Common myeloid progenitor, CD34-positive (primary cell): ENCODE data around the gene IRAK1BP1.
"Not testable (repeated sequence)": the region's sequence is repeated elsewhere in the genome, so short reads cannot be mapped to it uniquely, and the experiment has no call there.

Experiments used
- CTCF ChIA-PET: fragments of 350-600 bp; sonication (Branson Sonifier 250); formaldehyde crosslinking; loops from one replicate; lab custom pipeline; 2021; ENCODE audit warnings: antibody characterized with exemption; lab: Charles Lee
- POLR2A ChIA-PET: fragments of 350-600 bp; sonication (Branson Sonifier 250); formaldehyde crosslinking; loops from one replicate; lab custom pipeline; 2021; ENCODE audit warnings: antibody characterized with exemption; lab: Charles Lee
- DNase-seq, 3 donors: peaks; one replicate each; pipeline versions ENCODE4 v3.0.0 to v3.0.0-alpha.2; 2013
- H3K27ac ChIP-seq, 2 experiments: 1 replicate in 1 of 2; 2 replicates in 1 of 2; pipeline ENCODE4 v1.7.0; 2013; ENCODE audit warnings: inconsistent platforms in 2 of 2, low read length in 2 of 2, mild to moderate bottlenecking in 2 of 2, low read depth in 1 of 2, moderate library complexity in 1 of 2; ENCODE audit not compliant: severe bottlenecking in 2 of 2, insufficient read depth in 1 of 2, poor library complexity in 1 of 2
- H3K27me3 ChIP-seq, 5 experiments: replicated peaks in 2 of 5; 1 replicate in 3 of 5; 2 replicates in 2 of 5; pipeline versions ENCODE4 v1.6.1 to v1.7.0; 2013; ENCODE audit warnings: low read length in 4 of 5, mild to moderate bottlenecking in 2 of 5, moderate library complexity in 2 of 5, inconsistent platforms in 1 of 5; ENCODE audit not compliant: insufficient read depth in 5 of 5, control insufficient read depth in 4 of 5
- H3K36me3 ChIP-seq, 4 experiments: 1 replicate in 2 of 4; 2 replicates in 2 of 4; pipeline versions ENCODE4 v1.6.1 to v1.7.0; 2013; ENCODE audit warnings: low read length in 3 of 4, control low read depth in 1 of 4, mild to moderate bottlenecking in 1 of 4; ENCODE audit not compliant: control insufficient read depth in 4 of 4, insufficient read depth in 4 of 4
- H3K4me1 ChIP-seq, 4 experiments: 1 replicate in 3 of 4; 2 replicates in 1 of 4; pipeline versions ENCODE4 v1.6.1 to v1.7.1; 2013; ENCODE audit warnings: low read length in 3 of 4, mild to moderate bottlenecking in 3 of 4, control low read depth in 1 of 4, inconsistent platforms in 1 of 4, moderate library complexity in 1 of 4; ENCODE audit not compliant: control insufficient read depth in 4 of 4, insufficient read depth in 4 of 4; ENCODE audit errors: control extremely low read depth in 1 of 4
- H3K4me3 ChIP-seq, 7 experiments: 1 replicate in 4 of 7; 2 replicates in 3 of 7; pipeline versions ENCODE4 v1.5.1 to v1.7.0; 2013; ENCODE audit warnings: mild to moderate bottlenecking in 7 of 7, low read length in 6 of 7, moderate library complexity in 6 of 7, inconsistent platforms in 2 of 7, low read depth in 2 of 7, control low read depth in 1 of 7; ENCODE audit not compliant: insufficient read depth in 4 of 7, control insufficient read depth in 1 of 7; ENCODE audit errors: extremely low read depth in 1 of 7
- H3K9me3 ChIP-seq, 5 experiments: 1 replicate in 4 of 5; 2 replicates in 1 of 5; pipeline versions ENCODE4 v1.6.1 to v1.7.1; 2013; ENCODE audit warnings: low read length in 4 of 5, mild to moderate bottlenecking in 2 of 5, inconsistent platforms in 1 of 5, low read depth in 1 of 5, moderate library complexity in 1 of 5; ENCODE audit not compliant: control insufficient read depth in 4 of 5, insufficient read depth in 2 of 5; ENCODE audit errors: control extremely low read depth in 1 of 5
- WGBS: methylation state at CpG from one replicate; pipeline ENCODE4 v1.1.5; 2013; ENCODE audit not compliant: insufficient coverage; 5-methylcytosine and 5-hydroxymethylcytosine counted together

Gene IRAK1BP1

DNA sequence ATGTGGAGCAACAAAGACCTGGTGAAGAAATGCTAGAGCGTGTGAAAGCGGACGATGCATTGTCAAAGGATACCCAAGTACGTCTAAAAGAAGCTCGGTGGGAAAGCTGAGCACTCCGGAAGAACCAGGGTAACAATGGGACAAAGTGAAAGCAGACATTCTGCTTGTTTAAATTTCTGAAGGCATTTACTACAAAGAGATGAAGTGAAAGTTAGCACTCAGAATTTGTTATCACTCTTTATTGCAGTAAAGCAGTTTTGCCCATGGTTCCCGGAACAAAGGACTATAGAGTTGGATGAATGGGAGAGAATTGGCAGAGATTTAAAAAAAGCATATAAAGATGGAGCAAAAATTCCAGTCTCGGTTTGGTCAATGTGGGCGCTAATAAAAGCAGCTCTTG is 12.8 kb upstream of the IRAK1BP1 start:
- Histone ChIP-seq H3K27me3 (no peaks in the 10 kb centered on the region), H3K27ac (no peak overlapping the region), H3K36me3 (peaks cover 0 to 6% (median 0%) of the 10 kb centered on the region in 4 experiments), H3K4me3 (no peak overlapping the region), H3K4me1 (no peaks in the 10 kb centered on the region), H3K9me3 (peaks cover 0 to 3% (median 2%) of the 10 kb centered on the region in 5 experiments)
- POLR2A ChIA-PET, result no interaction called here
- CTCF ChIA-PET, result no interaction called here
- 98% methylated on average over 7 of the region's 9 CpGs for WGBS
- no peak for DNase-seq

GRCh38 chr6:78858339-78858938 is 8.9 kb upstream of the IRAK1BP1 start:
- H3K27me3 ChIP-seq, H3K36me3 ChIP-seq, H3K4me3 ChIP-seq, H3K9me3 ChIP-seq, H3K4me1 ChIP-seq, CTCF ChIA-PET, H3K27ac ChIP-seq, POLR2A ChIA-PET, DNase-seq: not testable (repeated sequence)
- WGBS, result 100% methylated on average over 3 of the region's 8 CpGs

DNA sequence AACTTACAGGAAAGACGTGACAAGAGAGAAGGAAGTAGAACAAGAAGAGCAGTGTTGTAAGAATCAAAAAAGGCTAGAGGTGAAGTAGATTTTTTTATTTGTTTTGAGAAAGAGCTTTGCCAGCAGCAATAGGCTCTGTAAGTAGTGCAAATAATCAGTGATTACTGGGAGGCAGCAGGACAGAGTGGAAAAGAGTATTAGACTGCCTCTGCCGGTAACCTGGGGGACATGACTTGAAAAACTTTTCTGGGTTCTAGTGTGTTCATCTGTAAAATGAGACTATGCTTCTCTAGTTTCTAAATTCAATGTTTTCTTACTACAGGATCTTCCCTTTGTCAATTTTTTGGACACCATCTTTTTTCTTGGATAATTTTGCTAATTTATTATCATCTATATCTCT is 5.8 kb upstream of the IRAK1BP1 start:
- H3K36me3 ChIP-seq, result no peaks in the 10 kb centered on the region
- H3K27ac ChIP-seq, result no peak overlapping the region
- H3K9me3 ChIP-seq, result peaks cover 0 to 3% (median 2%) of the 10 kb centered on the region in 5 experiments
- no peaks in the 10 kb centered on the region for H3K27me3 ChIP-seq
- no peak overlapping the region for H3K4me3 ChIP-seq
- peaks cover 0 to 2% (median under 1%) of the 10 kb centered on the region in 4 experiments for H3K4me1 ChIP-seq
- WGBS, result 53% methylated on average over 1 of the region's 2 CpGs
- ChIA-PET POLR2A (no interaction called here), CTCF (no interaction called here)
- no peak for DNase-seq

- no peak for DNase-seq
- Histone ChIP-seq H3K4me3 (no peak overlapping the region), H3K27me3 (no peaks in the 10 kb centered on the region), H3K36me3 (no peaks in the 10 kb centered on the region), H3K4me1 (peaks cover 3 to 9% (median 7%) of the 10 kb centered on the region in 4 experiments), H3K9me3 (no peaks in the 10 kb centered on the region), H3K27ac (no peak overlapping the region)
- 90% methylated on average over 1 of the region's 2 CpGs for WGBS
- CTCF ChIA-PET, result interaction anchor here (1.4 kb wide), 1 partner anchor 35 kb away, joined by 3 read pairs; no protein-coding TSS in a partner anchor
- POLR2A ChIA-PET, result no interaction called here
Measured at GRCh38 chr6:78863576-78863975, 3.8 kb upstream of the IRAK1BP1 start.

DNA sequence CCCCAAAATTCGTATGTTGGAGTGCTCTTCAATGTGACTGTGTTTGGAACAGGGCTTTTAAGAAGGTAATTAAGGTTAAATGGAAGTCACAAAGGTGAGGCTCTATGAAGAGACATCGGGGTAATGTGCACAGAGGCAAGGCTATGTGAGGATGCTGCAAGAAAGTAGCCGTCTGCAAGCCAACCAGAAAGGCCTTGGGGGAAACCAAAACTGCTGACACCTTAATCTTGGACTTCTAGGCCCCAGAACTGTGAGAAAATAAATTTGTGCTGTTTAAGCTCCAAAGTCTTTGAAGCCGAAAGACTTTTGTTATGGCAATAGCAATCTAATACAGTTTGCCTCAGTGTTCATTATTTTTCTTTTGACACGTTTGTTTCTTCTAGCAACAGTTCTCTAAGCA is 2.4 kb upstream of the IRAK1BP1 start:
- ChIA-PET POLR2A (no interaction called here), CTCF (interaction anchor here (1.4 kb wide), 1 partner anchor 34 kb away, joined by 3 read pairs; no protein-coding TSS in a partner anchor)
- Histone ChIP-seq H3K36me3 (no peaks in the 10 kb centered on the region), H3K4me1 (peaks cover 3 to 11% (median 7%) of the 10 kb centered on the region in 4 experiments), H3K27ac (no peak overlapping the region), H3K4me3 (no peak overlapping the region), H3K27me3 (no peaks in the 10 kb centered on the region), H3K9me3 (no peaks in the 10 kb centered on the region)
- DNase-seq, result no peak
- 97% methylated on average over 3 of the region's 5 CpGs for WGBS

DNA sequence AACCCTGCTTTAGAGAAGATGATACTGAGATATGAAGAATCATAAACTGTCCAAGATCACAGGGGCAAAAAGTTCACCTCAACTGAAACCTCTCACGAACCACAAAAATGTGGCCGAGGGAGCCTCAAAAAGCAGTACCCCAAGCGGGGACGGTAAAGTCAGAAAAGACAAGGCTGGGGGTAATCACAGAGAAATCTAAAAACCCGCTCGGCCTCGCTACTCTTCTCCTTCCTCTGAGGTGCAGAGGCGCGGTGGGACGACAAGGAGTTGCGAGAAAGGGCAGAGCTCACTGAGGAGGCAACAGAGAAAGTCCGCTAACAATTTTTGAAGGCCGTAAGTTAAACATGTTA is 356 bp upstream of the IRAK1BP1 start:
- H3K4me1 ChIP-seq, result peaks cover 3 to 11% (median 7%) of the 10 kb centered on the region in 4 experiments
- ChIA-PET POLR2A (interaction anchor here (0.6 kb wide), 1 partner anchor 13 kb away, joined by 3 read pairs; no protein-coding TSS in a partner anchor), CTCF (no interaction called here)
- peaks cover 0 to 4% (median 3%) of the 10 kb centered on the region in 4 experiments for H3K36me3 ChIP-seq
- H3K27me3 ChIP-seq, result no peaks in the 10 kb centered on the region
- 3% methylated on average over 8 of the region's 13 CpGs for WGBS
- H3K4me3 ChIP-seq, result peak overlapping the region; percentile 76 to 100 (median 97)
- H3K9me3 ChIP-seq, result no peaks in the 10 kb centered on the region
- no peak for DNase-seq
- H3K27ac ChIP-seq, result peak overlapping the region; percentile 66 to 86

DNA sequence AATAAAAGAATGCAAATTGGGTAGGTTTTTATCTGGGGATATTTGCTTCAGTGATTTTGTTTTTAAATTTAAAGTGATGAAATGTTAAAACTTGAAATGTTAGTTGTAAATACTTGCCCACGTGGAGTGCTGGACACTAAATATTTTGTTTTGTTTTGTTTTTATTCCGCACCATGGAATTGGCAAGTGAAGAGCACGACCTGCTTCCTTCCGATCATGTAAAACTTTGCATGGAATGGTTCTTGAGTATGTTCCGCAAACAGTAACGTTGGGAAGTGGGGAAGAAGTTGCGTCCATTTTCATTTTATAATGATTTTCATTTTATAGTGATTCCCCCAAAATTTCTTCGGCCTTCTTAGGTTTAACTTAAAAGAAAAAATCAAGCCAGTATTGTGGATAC is 765 bp downstream of the IRAK1BP1 start:
- peaks cover 3 to 11% (median 7%) of the 10 kb centered on the region in 4 experiments for H3K4me1 ChIP-seq
- H3K4me3 ChIP-seq, result peak overlapping the region; percentile 76 to 100 (median 97)
- peak overlapping the region; percentile 66 to 86 for H3K27ac ChIP-seq
- H3K27me3 ChIP-seq, result no peaks in the 10 kb centered on the region
- H3K9me3 ChIP-seq, result no peaks in the 10 kb centered on the region
- WGBS, result 72% methylated on average over 3 of the region's 8 CpGs
- no peak for DNase-seq
- peaks cover 0 to 4% (median 3%) of the 10 kb centered on the region in 4 experiments for H3K36me3 ChIP-seq
- CTCF ChIA-PET, result no interaction called here
- POLR2A ChIA-PET, result no interaction called here
